HG03439 (cell line): Measurements from ENCODE around the gene ZFAND5.

Experiments used
- ATAC-seq: cut with Tn5 transposase; IDR thresholded peaks from one replicate; pipeline ENCODE4 v1.9.1; 2021; ENCODE audit warnings: mild to moderate bottlenecking, moderate library complexity; ENCODE audit not compliant: unreplicated experiment

ZFAND5 gene

GRCh38 chr9:72364679-72365524, at the start of gene ZFAND5:
Gene ZFAND5 (minus strand): TSS chr9:72365208. CDS start chr9:72360778, 4,430 bp downstream.
- ATAC-seq, result peak; percentile 84

DNA sequence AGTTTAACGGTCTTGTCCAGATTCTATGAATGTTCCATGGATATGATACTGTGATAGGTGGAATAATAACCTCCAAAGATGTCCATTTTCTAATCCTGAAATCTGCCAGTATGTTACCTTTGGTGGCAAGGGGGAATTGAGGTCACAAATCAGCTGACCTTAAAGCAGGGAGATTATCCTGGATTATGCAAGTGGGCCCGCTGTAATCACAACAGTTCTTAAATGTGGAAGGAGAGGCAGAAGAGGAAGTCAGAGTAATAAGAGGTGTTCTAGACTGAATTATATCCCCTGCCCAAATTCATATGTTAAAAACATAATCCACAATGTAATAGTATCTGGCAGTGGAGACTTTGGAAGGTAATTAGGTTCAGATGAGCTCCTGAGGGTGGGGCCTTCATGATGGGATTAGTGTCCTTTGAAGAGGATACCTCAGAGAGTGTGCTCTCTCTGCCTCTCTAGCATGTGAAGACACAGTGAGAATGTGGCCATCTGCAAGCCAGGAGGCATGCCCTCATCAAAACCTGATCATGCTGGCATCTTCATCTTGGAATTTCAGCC, 47.6 kb upstream of the ZFAND5 start:
- no peak for ATAC-seq

DNA sequence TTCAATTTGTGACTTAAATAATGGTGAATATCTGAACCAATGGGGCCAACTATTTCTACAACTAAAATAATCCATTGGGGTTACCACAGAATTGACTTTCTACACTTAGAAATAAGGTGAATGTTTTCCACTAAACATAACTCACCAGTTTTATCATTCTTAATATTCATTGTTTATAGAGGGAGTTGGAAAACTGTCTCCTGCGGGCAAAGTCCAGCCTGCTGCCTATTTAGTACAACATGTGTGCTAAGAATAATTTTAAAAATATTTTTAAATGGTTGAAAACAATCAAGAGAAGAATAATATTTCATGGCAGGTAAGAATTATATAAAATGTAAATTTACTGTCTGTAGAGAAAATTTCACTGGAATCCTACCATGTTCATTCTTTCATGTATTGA, 45.2 kb upstream of the ZFAND5 start:
- no peak for ATAC-seq

DNA sequence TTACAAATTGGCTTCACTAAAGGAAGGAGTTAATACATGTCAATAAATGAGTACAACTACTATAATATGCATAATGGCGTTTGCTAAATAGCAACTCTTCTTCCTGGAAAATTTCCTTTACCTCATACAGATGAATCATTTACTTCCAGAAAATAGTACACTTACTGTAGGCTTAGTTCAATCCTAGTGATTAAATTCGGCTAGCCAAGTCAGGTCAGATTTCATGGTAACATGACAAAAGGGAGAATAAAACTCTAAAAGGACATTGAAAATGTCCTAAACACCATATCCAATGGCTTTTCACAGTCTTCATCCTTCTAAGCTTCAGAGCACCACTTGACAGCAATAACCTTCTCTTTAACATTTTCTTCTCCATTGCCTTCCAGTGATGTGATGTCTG, 42.1 kb upstream of the ZFAND5 start:
- ATAC-seq, result no peak

DNA sequence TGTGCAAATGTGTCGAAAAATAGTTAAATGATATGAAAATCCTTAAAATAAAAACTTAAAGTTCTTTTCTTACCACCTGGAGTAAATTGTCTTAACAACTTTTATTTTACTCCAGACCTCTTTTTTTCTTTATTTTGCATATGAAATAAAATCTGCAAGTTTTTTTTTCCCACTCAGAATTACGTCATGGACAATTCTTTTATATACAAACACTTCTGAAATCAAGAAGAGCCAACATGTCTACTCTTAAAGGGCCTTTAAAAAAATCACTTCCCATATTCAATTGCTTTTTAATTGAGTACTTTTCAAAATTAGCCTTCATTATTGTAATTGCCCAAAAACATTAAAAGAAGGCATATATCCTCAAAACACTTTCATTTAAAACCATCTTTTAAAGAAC, 37.7 kb upstream of the ZFAND5 start:
- ATAC-seq, result no peak

- ATAC-seq, result no peak
Measured at GRCh38 chr9:72401396-72401795, 36.4 kb upstream of the ZFAND5 start.

DNA sequence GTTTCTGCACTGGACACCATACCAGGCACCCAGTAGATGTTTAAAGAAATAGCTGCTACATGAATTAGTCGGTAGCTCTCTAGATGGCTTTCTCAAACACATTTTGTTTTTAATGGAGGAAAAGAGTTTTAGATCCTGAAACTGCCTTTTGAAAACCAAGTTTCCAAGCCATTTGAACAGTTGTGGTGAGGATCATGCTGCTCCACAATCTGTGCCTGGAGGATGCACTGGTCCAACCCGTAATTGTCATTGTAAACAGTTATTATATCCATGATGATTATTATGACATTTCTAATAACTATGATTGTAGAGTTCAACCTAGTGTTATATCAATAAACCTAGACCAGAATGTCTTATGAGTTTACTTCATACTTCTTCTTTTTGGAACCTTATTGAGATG, 35.9 kb upstream of the ZFAND5 start:
- no peak for ATAC-seq

DNA sequence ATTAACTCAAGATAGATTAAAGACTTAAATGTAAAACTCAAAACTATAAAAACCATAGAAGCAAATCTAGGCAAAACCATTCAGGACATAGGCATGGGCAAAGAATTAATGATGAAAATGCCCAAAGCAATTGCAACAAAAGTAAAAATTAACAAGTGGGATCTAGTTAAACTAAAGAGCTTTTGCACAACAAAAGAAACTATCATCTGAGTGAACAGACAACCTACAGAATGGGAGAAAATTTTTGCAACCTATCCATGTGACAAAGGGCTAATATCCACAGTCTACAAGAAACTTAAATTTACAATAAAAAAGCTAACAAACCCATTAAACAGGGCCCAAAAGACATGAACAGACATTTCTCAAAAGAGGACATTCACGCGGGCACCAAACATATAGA, 34.4 kb upstream of the ZFAND5 start:
- ATAC-seq, result no peak

GRCh38 chr9:72396247-72397091, 31.5 kb upstream of the ZFAND5 start:
- ATAC-seq, result no peak

- no peak for ATAC-seq
Measured at GRCh38 chr9:72394066-72394465, 29.1 kb upstream of the ZFAND5 start.

- no peak for ATAC-seq
Measured at GRCh38 chr9:72390907-72391306, 25.9 kb upstream of the ZFAND5 start.

DNA sequence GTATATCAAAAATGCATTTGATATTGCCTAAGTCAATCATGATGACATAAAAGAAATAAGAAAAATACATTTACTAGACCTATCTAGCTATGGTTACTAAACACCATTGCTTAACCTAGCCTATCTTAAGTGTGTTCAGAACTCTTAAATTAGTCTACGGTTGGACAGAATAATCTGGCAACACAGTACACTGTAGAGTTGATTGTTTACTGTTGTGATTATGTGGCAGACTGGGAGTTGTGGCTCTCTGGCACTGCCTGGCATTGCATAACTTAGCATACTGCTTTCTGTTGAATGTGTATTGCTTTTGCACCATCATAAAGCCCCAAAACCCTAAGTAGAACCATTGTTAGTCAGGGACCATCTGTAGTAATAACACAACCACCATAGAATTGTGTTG, 21.2 kb upstream of the ZFAND5 start:
- ATAC-seq, result no peak

GRCh38 chr9:72384710-72385485, 19.9 kb upstream of the ZFAND5 start:
- ATAC-seq, result no peak

GRCh38 chr9:72383978-72384709, 19.1 kb upstream of the ZFAND5 start:
- ATAC-seq, result no peak

- no peak for ATAC-seq
Measured at GRCh38 chr9:72382405-72382804, 17.4 kb upstream of the ZFAND5 start.

DNA sequence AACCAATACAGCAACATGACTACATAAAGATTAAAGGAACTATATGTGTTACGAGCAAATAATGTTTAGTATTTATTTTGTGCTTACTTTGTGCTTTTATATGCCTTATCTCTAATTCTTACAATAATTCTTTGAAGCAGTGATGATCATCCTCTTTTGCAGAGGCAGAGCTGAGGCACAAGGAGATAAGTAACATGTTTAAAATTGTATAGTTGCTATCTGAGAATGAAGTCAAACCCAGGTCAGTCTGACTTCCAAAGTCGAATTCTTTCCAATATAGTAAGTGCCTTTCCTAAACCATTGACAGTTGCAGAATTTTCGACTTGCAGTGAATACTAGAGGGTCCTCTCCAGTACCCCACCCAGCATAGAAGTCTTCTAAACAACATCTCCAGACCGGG, 12.0 kb upstream of the ZFAND5 start:
- ATAC-seq, result no peak

DNA sequence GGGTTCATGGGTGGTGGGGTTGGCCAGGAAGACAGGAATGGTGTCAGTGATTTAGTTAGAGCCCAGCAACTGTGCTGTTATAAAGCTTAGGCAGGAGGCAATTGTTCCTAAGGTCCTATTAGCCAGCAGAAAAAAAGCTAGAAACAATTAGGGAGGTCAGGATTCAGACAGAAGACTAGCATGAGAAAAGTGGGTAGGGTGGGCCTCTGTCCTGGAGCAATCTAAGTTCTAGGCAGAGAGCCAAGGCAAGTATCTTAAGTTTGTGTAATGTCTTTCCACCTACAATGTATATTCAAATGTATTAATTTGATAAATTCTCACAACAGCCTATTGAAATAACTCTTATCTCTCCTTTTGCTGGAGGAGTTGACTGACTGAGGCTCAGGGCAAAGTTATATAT, 6.1 kb upstream of the ZFAND5 start:
- no peak for ATAC-seq

DNA sequence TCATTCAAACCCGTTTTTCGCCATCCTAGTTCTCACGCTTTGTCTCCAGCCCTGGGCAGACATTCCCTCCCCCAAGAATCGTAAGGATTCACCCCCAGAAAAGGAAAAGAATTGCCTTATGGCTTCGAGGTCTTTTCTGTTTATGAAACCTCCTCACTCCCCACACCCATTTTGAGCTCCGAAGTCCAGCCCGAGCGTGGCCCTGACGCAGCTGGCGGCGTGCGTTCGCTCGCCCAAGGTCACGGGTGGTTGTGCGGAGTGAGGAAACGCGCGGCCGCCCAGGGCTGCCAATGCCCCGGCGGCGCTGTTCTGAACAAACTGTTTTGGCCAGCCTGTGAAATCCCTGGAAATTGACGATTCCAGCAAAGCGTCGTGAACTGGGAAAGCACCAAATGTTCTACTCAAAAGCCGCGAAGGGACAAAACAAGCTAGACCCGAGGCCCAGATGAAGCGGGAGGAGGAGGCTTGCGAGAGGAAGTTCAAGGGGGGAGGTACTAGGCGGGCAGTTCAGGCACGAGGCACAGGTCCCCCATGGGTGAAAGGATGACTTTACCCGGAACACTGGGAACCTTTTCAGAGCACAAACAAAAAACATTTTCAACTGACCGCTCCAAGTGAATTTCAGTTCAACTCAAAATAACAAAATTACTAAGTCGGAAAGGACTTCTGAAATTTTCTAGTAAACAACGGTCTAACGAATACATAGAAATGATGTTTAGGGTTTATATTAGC, 683 bp upstream of the ZFAND5 start:
- peak; percentile 43 for ATAC-seq

DNA sequence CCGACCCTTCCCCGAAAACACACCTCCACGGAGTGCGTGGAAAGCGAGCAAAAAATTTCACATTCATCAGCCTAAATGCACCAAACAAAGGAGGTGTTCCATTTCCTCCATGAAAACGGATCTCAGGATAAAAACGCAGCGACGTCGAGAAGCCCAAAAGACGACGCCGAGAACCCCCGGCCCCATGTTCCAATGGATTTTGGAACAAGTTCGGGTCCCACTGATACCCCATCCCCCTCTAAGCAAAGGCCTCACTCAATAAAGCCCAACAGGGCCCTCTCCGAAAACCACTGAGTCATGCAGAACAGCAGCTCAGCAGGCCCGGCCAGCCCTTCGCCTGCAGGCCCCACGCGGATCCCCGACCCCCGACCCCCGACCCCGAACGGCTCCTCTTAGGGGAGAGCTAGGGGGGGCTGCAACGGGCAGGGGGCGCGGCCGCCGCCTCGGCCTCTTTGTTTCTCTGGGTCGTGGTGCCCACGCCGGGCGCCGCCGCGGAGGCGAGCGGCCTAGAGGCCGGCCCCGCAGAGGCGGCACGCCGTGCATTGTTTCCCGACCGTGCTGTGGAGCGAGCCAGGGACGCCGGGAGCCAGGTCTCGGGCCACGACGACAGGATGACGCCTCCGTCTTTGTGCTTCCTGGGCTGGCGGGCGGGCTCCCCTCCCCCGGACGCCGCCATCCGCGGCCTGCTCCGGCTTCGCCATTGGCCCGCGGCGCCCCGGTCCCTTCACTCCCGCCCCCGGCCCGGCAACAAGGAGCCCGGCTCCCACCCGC, 915 bp downstream of the ZFAND5 start:
- ATAC-seq, result peak; percentile 40
